GM12873 (cell line): ENCODE results near the gene EIF4A3.

Experiments used
- TF ChIP-seq, protein P1 (sequence below): IDR thresholded peaks from 2 replicates; pipeline ENCODE4 v1.5.1; 2012; ENCODE audit warnings: low read depth, mild to moderate bottlenecking, moderate library complexity, low read length, control low read depth; ENCODE audit not compliant: insufficient read depth; ENCODE audit errors: missing control alignments

The EIF4A3 gene

DNA sequence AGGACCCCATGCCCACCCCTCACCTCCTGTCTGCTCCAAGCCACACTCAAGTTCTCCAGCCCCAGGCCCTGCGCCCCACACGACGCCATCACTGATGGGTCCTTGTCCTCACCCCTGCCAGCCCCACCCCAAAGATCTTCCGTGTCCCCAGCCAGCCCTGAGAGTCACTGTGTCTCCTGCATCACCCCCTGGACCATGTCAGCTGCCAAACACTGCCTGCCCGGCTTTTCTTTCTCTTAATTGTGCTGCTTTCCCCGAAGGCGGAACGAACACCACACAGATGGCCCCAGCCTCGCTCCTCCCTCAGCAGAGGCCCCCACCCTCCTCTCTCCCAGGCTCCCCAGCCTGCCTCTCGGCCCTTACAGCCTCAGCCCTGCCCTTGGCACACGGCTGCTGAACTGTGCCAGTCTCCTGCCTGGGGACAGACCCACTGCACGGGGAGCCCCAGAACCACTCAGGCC lies 50.3 kb downstream of the EIF4A3 start:
- TF ChIP-seq, protein P1, sequence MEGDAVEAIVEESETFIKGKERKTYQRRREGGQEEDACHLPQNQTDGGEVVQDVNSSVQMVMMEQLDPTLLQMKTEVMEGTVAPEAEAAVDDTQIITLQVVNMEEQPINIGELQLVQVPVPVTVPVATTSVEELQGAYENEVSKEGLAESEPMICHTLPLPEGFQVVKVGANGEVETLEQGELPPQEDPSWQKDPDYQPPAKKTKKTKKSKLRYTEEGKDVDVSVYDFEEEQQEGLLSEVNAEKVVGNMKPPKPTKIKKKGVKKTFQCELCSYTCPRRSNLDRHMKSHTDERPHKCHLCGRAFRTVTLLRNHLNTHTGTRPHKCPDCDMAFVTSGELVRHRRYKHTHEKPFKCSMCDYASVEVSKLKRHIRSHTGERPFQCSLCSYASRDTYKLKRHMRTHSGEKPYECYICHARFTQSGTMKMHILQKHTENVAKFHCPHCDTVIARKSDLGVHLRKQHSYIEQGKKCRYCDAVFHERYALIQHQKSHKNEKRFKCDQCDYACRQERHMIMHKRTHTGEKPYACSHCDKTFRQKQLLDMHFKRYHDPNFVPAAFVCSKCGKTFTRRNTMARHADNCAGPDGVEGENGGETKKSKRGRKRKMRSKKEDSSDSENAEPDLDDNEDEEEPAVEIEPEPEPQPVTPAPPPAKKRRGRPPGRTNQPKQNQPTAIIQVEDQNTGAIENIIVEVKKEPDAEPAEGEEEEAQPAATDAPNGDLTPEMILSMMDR, result no peak

DNA sequence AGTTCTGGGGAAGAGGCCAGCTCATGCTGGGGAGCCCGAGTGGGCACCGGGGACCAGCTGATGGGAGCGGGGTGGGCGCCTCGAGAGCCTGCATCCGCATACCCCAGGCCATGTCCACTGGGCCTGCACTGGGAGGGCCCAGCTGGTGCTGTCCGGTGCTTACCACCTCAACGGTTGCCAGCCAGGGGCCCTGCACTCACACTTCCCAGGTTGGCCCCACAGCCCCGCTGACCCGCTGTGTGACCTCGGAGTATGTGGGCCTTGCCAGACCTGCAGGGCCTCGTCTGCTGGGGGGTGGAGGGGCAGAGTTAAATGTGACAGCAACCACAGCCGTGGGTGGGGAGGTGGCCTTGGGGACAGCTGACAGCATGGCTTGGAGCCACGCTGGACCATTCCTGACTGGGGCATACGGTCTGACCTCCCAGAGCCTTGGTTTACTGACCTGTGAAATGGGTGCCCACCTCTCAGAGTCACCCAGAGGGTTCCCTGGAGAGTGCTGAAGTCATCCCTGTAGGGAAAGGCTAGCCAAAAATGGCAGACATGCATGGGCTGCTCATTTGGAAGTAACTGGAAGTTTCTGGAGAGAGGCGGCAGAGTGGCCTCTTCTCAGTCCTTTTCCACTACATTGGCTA lies 51.0 kb downstream of the EIF4A3 start:
- TF ChIP-seq, protein P1, result no peak

DNA sequence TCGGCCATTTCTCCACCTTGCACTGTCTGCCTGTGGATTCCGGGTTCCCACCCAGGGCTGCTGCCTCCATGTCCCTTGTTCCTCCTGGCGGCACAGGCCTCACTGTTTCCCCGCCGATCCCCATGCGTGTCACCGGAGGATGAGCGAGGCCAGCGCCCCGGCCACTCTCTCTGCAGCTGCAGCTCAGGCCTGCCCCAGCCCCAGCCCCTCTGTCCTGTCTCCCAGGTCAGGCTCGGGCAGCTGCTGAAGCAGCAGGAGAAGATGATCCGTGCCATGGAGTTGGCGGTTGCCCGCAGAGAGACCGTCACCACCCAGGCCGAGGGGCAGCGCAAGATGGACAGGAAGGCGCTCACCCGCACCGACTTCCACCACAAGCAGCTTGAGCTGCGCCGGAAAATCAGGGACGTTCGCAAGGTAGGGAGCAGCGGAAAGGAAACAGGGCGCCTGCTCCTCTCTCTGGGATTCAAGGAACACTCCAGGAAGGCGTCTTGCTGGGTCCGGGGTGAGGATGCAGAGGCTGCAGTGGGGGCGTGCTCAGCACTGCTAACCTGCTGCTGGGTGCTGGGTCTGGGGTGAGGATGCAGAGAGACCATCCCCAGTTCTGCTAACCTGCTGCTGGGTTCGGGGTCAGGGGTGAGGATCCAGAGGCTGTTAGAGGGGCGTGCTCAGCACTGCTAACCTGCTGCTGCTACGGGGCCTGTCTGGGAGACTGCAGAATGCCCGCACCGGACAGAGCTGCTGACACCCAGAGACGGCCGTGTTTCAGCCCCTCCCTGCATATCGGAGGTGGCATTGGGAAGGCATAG lies 51.7 kb downstream of the EIF4A3 start:
- TF ChIP-seq, protein P1, result no peak

DNA sequence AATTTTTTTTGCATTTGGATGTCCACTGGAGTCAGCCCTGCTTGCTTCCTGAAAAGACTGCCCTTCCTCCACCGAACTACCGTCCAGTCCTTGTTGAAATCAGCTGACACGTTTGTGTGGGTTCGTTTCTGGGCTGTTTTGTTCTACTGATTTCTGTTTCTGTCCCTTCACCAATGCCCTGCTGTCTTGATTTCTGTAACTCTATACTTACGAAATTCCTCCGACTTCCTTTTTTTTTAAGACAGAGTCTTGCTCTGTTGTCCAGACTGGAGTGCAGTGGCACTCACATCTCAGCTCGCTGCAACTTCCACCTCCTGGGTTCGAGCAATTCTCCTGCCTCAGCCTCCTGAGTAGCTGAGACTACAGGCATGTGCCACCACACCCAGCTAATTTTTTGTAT lies 54.0 kb downstream of the EIF4A3 start:
- TF ChIP-seq, protein P1, result no peak

DNA sequence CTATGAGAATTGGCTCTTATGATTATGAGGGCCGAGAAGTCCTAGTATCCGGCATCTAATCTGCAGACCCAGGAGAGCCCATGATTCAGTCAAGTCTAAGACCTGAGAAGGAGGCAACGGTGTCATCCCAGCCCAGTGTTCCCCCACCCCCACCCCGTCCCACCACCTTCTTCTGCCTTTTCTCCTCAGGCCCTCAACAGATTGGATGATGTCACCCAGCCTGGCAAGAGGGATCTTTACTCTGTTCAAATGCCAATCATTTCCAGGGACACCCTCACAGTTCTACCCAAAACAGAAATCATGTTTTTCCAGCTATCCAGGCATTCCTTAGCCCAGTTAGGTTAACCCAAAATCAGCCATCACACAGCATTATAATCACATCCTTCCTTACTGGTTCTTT lies 55.6 kb downstream of the EIF4A3 start:
- TF ChIP-seq, protein P1, result no peak

DNA sequence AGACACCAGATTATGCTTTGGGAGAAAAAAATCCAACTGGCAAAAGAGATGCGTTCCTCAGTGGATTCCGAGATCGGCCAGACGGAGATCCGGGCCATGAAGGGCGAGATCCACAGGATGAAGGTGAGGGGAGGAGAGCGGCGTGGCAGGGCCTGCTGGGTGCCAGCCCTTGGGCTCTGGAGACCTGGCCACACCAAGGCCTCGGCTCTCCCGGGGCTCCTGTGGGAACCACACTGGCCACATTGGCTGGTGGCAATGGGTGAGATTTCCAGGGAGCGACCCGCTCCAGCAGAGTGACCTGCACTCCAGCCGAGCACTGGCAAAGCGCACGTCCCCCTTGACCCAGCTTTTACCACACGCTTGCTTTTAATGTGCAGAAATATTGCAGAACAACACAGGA lies 57.2 kb downstream of the EIF4A3 start:
- TF ChIP-seq, protein P1, result no peak
